Measurements from ENCODE around the gene HRH1.

DNA sequence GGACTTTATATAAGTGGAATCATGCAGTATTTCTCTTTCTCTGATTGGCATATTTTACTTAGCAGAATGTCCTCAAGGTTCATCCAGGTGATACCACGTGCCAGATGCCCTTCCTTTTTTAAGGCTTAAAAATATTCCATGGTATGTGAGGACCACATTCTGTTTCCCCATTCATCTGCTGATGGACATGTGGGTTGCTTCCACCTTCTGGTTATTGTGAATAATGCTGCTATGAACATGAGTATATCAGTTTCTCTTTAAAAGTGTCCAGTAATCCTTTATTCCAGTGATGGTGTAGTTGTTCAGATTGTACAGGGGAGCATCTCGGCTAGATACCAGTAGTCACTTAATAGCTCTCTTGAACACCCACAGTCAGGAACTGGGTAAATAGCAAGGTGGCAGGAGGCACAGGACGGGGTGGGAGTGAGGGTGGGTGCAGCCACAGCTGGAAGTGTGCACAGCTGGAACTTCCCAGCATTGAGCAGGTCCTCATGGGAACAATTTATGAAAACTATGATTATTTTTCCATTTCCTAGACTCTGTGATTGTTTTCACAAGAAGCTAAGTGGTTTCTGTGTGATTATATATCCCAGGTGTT, 67.6 kb downstream of the HRH1 start:
- TF ChIP-seq POLR2A (IDR thresholded peaks at IDR 0.05; ENCODE audit: low read length) (no peak), GATA1 (IDR thresholded peaks at IDR 0.05; ENCODE audit: low read depth, low read length) (no peak)

Data from erythroblast (primary cell).